ENCODE measurements around the gene NCKAP5. TPM values are rescaled to one million over a fixed set of nuclear protein-coding genes. Genes with fewer than 3 reads are reported as not detected.

NCKAP5 gene
- total and polyA plus RNA-seq, 2 donors (not counting 1 experiment from before 2014, with no cell fraction given): not detected

DNA sequence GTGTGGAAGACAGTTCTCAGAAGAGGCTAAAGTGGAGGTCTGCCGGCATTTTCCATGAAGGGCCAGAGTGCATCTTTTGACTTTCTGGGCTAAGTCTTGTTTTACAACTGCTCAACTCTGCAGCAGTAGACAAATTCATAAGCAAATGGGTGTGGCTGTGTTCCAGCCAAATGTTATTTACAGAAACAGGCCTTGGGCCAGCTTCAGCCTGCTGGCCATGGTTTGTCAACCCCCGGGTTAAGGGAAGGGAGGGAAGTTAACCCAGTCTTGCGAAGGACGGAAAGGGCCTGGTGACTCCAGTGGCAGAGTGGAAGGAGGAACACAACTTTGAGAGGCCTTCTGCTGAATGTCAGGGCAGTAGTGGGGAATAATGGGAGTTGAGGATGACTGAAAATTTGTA is 34.3 kb upstream of the NCKAP5 start:
- Histone ChIP-seq H2AFZ (ENCODE audit: insufficient read depth, low read depth, low read length, poor library complexity, severe bottlenecking) (no peak overlapping the region), H3K9ac (ENCODE audit: low read length) (no peak overlapping the region), H3K27ac (ENCODE audit: low read length in 2 of 2) (no peak overlapping the region), H3K79me2 (ENCODE audit: control insufficient read depth, insufficient read depth, low read length) (no peaks in the 10 kb centered on the region), H3K4me1 (ENCODE audit: control insufficient read depth in 2 of 2, insufficient read depth in 2 of 2, low read length in 2 of 2) (no peaks in the 10 kb centered on the region), H4K20me1 (ENCODE audit: control insufficient read depth, insufficient read depth, low read length, poor library complexity, severe bottlenecking) (no peaks in the 10 kb centered on the region), H3K4me2 (replicated peaks; ENCODE audit: low read depth, low read length, poor library complexity, severe bottlenecking) (no peak overlapping the region), H3K4me3 (ENCODE audit: control extremely low read depth in 1 of 5, extremely low read depth in 1 of 5, insufficient read depth in 1 of 5, low read depth in 2 of 5, low read length in 4 of 5) (no peak overlapping the region), H3K9me3 (ENCODE audit: control extremely low read depth in 1 of 3, control insufficient read depth in 2 of 3, insufficient read depth in 1 of 3, low read length in 2 of 3) (peaks cover 0 to 5% (median 0%) of the 10 kb centered on the region in 3 donors), H3K27me3 (replicated peaks in 1 of 4; ENCODE audit: control extremely low read depth in 1 of 4, control insufficient read depth in 3 of 4, insufficient read depth in 4 of 4, low read length in 3 of 4) (no peaks in the 10 kb centered on the region), H3K36me3 (replicated peaks in 1 of 2; ENCODE audit: control extremely low read depth in 1 of 2, control insufficient read depth in 1 of 2, extremely low read depth in 1 of 2, insufficient read depth in 2 of 2, low read length in 1 of 2) (no peaks in the 10 kb centered on the region)
- TF ChIP-seq EZH2 (IDR thresholded peaks at IDR 0.05; ENCODE audit: borderline replicate concordance, insufficient read depth, low read depth, low read length, poor library complexity, severe bottlenecking): no peak
- TF ChIP-seq, protein P1, sequence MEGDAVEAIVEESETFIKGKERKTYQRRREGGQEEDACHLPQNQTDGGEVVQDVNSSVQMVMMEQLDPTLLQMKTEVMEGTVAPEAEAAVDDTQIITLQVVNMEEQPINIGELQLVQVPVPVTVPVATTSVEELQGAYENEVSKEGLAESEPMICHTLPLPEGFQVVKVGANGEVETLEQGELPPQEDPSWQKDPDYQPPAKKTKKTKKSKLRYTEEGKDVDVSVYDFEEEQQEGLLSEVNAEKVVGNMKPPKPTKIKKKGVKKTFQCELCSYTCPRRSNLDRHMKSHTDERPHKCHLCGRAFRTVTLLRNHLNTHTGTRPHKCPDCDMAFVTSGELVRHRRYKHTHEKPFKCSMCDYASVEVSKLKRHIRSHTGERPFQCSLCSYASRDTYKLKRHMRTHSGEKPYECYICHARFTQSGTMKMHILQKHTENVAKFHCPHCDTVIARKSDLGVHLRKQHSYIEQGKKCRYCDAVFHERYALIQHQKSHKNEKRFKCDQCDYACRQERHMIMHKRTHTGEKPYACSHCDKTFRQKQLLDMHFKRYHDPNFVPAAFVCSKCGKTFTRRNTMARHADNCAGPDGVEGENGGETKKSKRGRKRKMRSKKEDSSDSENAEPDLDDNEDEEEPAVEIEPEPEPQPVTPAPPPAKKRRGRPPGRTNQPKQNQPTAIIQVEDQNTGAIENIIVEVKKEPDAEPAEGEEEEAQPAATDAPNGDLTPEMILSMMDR (IDR thresholded peaks at IDR 0.05): no peak
- intact Hi-C loops (cut with micrococcal nuclease): no loop called here
- Mint-ChIP-seq H3K9me3 (ENCODE audit: insufficient read depth) (no peaks in the 10 kb centered on the region), H3K27me3 (peaks cover 6% of the 10 kb centered on the region), H3K4me3 (no peak overlapping the region), H3K27ac (no peak overlapping the region), H3K4me1 (no peaks in the 10 kb centered on the region)
- ChIA-PET CTCF (no interaction called here), POLR2A (no interaction called here)
- DNase-seq (no peak), ATAC-seq (ENCODE audit: low read depth) (no peak)
- 78% methylated on average over 4 of the region's 4 CpGs for WGBS (ENCODE audit: insufficient coverage)

DNA sequence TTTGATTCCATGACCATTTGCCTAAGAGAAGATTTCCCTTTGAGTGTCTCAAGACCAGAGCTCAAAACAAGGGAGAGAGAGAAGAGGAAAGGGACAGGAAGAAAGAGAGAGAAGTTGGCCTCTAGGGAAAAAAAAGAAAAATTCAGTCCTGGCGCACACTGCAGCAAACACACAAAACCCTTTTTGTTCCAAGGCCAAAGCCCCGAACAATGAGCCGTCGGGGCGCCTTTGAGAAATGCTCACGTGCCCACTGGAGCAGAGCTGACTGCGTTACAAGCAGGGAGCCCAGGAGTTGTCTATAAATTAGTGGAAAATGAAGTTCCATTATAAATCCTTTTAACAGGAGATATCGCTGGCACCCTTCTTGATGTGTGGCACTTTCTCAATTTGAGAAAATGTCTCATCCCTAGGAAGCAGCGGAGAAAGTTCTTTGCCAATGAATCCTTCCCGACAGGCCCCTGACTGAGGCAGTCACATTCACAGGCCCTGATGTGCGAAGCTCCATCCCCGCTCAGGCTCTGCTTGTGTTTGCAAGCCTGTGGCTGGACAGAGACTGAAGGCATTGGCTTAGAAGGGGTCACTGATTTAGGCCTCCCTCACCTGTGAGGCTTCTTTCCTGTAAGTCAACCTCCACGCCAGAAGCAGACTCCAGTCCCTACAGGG is 32.1 kb upstream of the NCKAP5 start:
- no peak for DNase-seq
- peaks cover 11% of the 10 kb centered on the region for H3K27me3 Mint-ChIP-seq
- 89% methylated on average over 6 of the region's 13 CpGs for WGBS (ENCODE audit: insufficient coverage)

More for the DNA sequence above, 32.1 kb upstream of the NCKAP5 start:
- ChIA-PET CTCF (no interaction called here), POLR2A (no interaction called here)
- H3K9ac ChIP-seq (ENCODE audit: low read length): no peak overlapping the region
- H3K27me3 ChIP-seq (replicated peaks in 1 of 4; ENCODE audit: control extremely low read depth in 1 of 4, control insufficient read depth in 3 of 4, insufficient read depth in 4 of 4, low read length in 3 of 4): no peaks in the 10 kb centered on the region
- Mint-ChIP-seq H3K9me3 (ENCODE audit: insufficient read depth) (no peaks in the 10 kb centered on the region), H3K4me3 (no peak overlapping the region), H3K27ac (no peak overlapping the region), H3K4me1 (no peaks in the 10 kb centered on the region)
- H3K36me3 ChIP-seq (replicated peaks in 1 of 2; ENCODE audit: control extremely low read depth in 1 of 2, control insufficient read depth in 1 of 2, extremely low read depth in 1 of 2, insufficient read depth in 2 of 2, low read length in 1 of 2): no peaks in the 10 kb centered on the region
- H3K4me2 ChIP-seq (replicated peaks; ENCODE audit: low read depth, low read length, poor library complexity, severe bottlenecking): no peak overlapping the region
- H4K20me1 ChIP-seq (ENCODE audit: control insufficient read depth, insufficient read depth, low read length, poor library complexity, severe bottlenecking): no peaks in the 10 kb centered on the region
- no peak overlapping the region for H3K27ac ChIP-seq (ENCODE audit: low read length in 2 of 2)
- no peaks in the 10 kb centered on the region for H3K4me1 ChIP-seq (ENCODE audit: control insufficient read depth in 2 of 2, insufficient read depth in 2 of 2, low read length in 2 of 2)
- intact Hi-C loops (cut with micrococcal nuclease): no loop called here
- no peak overlapping the region for H3K4me3 ChIP-seq (ENCODE audit: control extremely low read depth in 1 of 5, extremely low read depth in 1 of 5, insufficient read depth in 1 of 5, low read depth in 2 of 5, low read length in 4 of 5)
- TF ChIP-seq EZH2 (IDR thresholded peaks at IDR 0.05; ENCODE audit: borderline replicate concordance, insufficient read depth, low read depth, low read length, poor library complexity, severe bottlenecking): no peak
- TF ChIP-seq, protein P1 (IDR thresholded peaks at IDR 0.05): no peak
- H2AFZ ChIP-seq (ENCODE audit: insufficient read depth, low read depth, low read length, poor library complexity, severe bottlenecking): no peak overlapping the region
- peaks cover 0 to 5% (median 0%) of the 10 kb centered on the region in 3 donors for H3K9me3 ChIP-seq (ENCODE audit: control extremely low read depth in 1 of 3, control insufficient read depth in 2 of 3, insufficient read depth in 1 of 3, low read length in 2 of 3)
- ATAC-seq (ENCODE audit: low read depth): no peak
- no peaks in the 10 kb centered on the region for H3K79me2 ChIP-seq (ENCODE audit: control insufficient read depth, insufficient read depth, low read length)
